Endodermal cell (in vitro differentiated cells): ENCODE results near the gene UBE2Q1. TPM values are rescaled to one million over a fixed set of nuclear protein-coding genes. Genes with fewer than 3 reads are reported as not detected.
A peak's percentile ranks its signal among the peaks of the same experiment; 100 is the strongest.

ENCODE experiments used
- DNase-seq: peaks from one replicate; pipeline ENCODE4 v3.0.0-alpha.2; 2017
- H3K27ac ChIP-seq: 2 replicates; pipeline ENCODE4 v1.5.1; 2013; ENCODE audit warnings: mild to moderate bottlenecking, low read depth, low read length, moderate library complexity
- H3K27me3 ChIP-seq: 2 replicates; pipeline ENCODE4 v1.6.1; 2013; ENCODE audit warnings: mild to moderate bottlenecking, low read length, moderate library complexity; ENCODE audit not compliant: insufficient read depth, control insufficient read depth, poor library complexity, severe bottlenecking
- H3K36me3 ChIP-seq: 2 replicates; pipeline ENCODE4 v1.7.0; 2013; ENCODE audit warnings: mild to moderate bottlenecking, low read length, moderate library complexity; ENCODE audit not compliant: control insufficient read depth, insufficient read depth
- H3K4me1 ChIP-seq: one replicate; pipeline ENCODE4 v1.7.0; 2013; ENCODE audit warnings: low read length; ENCODE audit not compliant: control insufficient read depth, insufficient read depth
- H3K4me3 ChIP-seq: 2 replicates; pipeline ENCODE4 v1.5.1; 2013; ENCODE audit warnings: mild to moderate bottlenecking, low read length, moderate library complexity
- H3K9ac ChIP-seq: 2 replicates; pipeline ENCODE4 v1.6.1; 2013; ENCODE audit warnings: mild to moderate bottlenecking, low read length, moderate library complexity; ENCODE audit not compliant: poor library complexity, severe bottlenecking; ENCODE audit errors: extremely low read depth
- H3K9me3 ChIP-seq: 2 replicates; pipeline ENCODE4 v1.6.1; 2013; ENCODE audit warnings: mild to moderate bottlenecking, low read length, moderate library complexity; ENCODE audit not compliant: control insufficient read depth
- H3K27ac Mint-ChIP-seq: 2 replicates; pipeline ENCODE4 v1.8.0; 2020; ENCODE audit warnings: mixed read lengths
- H3K27me3 Mint-ChIP-seq: 2 replicates; pipeline ENCODE4 v1.8.0; 2021; ENCODE audit warnings: mild to moderate bottlenecking, mixed read lengths; ENCODE audit not compliant: insufficient read depth
- H3K36me3 Mint-ChIP-seq: 2 replicates; pipeline ENCODE4 v1.8.0; 2020; ENCODE audit warnings: low read depth, mixed read lengths
- H3K4me1 Mint-ChIP-seq: 2 replicates; pipeline ENCODE4 v1.8.0; 2020; ENCODE audit warnings: mixed read lengths
- H3K4me3 Mint-ChIP-seq: 2 replicates; pipeline ENCODE4 v1.8.0; 2020; ENCODE audit warnings: mild to moderate bottlenecking, moderate library complexity, mixed read lengths
- H3K9me3 Mint-ChIP-seq: 2 replicates; pipeline ENCODE4 v1.8.0; 2020; ENCODE audit warnings: mild to moderate bottlenecking, mixed read lengths
- CTCF ChIP-seq: fragments of 200-600 bp; sonication (generic); conservative IDR thresholded peaks from 2 replicates; pipeline ENCODE4 v1.5.0; 2021; ENCODE audit warnings: antibody characterized with exemption, mild to moderate bottlenecking
- WGBS, 2 experiments: methylation state at CpG; one replicate each; pipeline versions ENCODE4 v1.1.5 to v1.1.7; 2013; ENCODE audit warnings: missing lambda C conversion rate in 2 of 2, mixed read lengths in 1 of 2; ENCODE audit not compliant: insufficient coverage in 1 of 2, insufficient read length in 1 of 2; 5-methylcytosine and 5-hydroxymethylcytosine counted together
- total RNA-seq, 2 donors: library from RNA; stranded (reverse); fragmentation: NEBNext Ultra II Directional in 1 of 2; extraction: Animal tissue kit (Norgen Biotek cat#: 25700) in 1 of 2; gene quantifications; 2 replicates in 1 of 2; 3 replicates in 1 of 2; pipeline ENCODE4 v1.2.1, GENCODE V29; 2021

Gene UBE2Q1
- total RNA-seq, 2 donors from 2014 or later, result 83.0 to 94.7 TPM

GRCh38 chr1:154501423-154502065, 56.9 kb downstream of the UBE2Q1 start:
- Histone ChIP-seq H3K27ac (no peak overlapping the region), H3K27me3 (peaks cover 79% of the 10 kb centered on the region), H3K9me3 (peaks cover 8% of the 10 kb centered on the region), H3K4me1 (no peaks in the 10 kb centered on the region), H3K4me3 (no peak overlapping the region), H3K9ac (no peak overlapping the region), H3K36me3 (no peaks in the 10 kb centered on the region)
- H3K4me3 Mint-ChIP-seq, result peak overlapping the region; percentile 44
- 10 to 15% methylated on average over 13 to 54 of the region's 54 CpGs for WGBS, 2 experiments
- peaks cover 18% of the 10 kb centered on the region for H3K9me3 Mint-ChIP-seq
- H3K4me1 Mint-ChIP-seq, result peaks cover 6% of the 10 kb centered on the region
- H3K27ac Mint-ChIP-seq, result no peak overlapping the region
- peaks cover 76% of the 10 kb centered on the region for H3K27me3 Mint-ChIP-seq
- no peaks in the 10 kb centered on the region for H3K36me3 Mint-ChIP-seq
- no peak for TF ChIP-seq CTCF
- peak; percentile 77 for DNase-seq

- Mint-ChIP-seq H3K9me3 (peaks cover 12% of the 10 kb centered on the region), H3K27ac (no peak overlapping the region), H3K4me1 (peaks cover 9% of the 10 kb centered on the region), H3K36me3 (no peaks in the 10 kb centered on the region), H3K27me3 (peaks cover 66% of the 10 kb centered on the region), H3K4me3 (no peak overlapping the region)
- DNase-seq, result no peak
- H3K4me3 ChIP-seq, result no peak overlapping the region
- H3K27me3 ChIP-seq, result peaks cover 72% of the 10 kb centered on the region
- H3K27ac ChIP-seq, result no peak overlapping the region
- H3K9ac ChIP-seq, result no peak overlapping the region
- TF ChIP-seq CTCF, result no peak
- H3K9me3 ChIP-seq, result no peaks in the 10 kb centered on the region
- no peaks in the 10 kb centered on the region for H3K4me1 ChIP-seq
- H3K36me3 ChIP-seq, result no peaks in the 10 kb centered on the region
- WGBS, 2 experiments, result 87 to 90% methylated on average over 5 to 8 of the region's 8 CpGs
Measured at GRCh38 chr1:154500533-154500932, 57.9 kb downstream of the UBE2Q1 start.

GRCh38 chr1:154499446-154499845, 59.0 kb downstream of the UBE2Q1 start:
- DNase-seq, result no peak
- Histone ChIP-seq H3K4me3 (no peak overlapping the region), H3K36me3 (no peaks in the 10 kb centered on the region), H3K9ac (no peak overlapping the region), H3K27me3 (peaks cover 61% of the 10 kb centered on the region), H3K9me3 (no peaks in the 10 kb centered on the region), H3K27ac (no peak overlapping the region), H3K4me1 (no peaks in the 10 kb centered on the region)
- peaks cover 12% of the 10 kb centered on the region for H3K9me3 Mint-ChIP-seq
- TF ChIP-seq CTCF, result no peak
- H3K27me3 Mint-ChIP-seq, result peaks cover 56% of the 10 kb centered on the region
- H3K4me1 Mint-ChIP-seq, result peaks cover 9% of the 10 kb centered on the region
- no peaks in the 10 kb centered on the region for H3K36me3 Mint-ChIP-seq
- WGBS, 2 experiments, result 93 to 100% methylated on average over 1 of the region's 1 CpG
- H3K4me3 Mint-ChIP-seq, result no peak overlapping the region
- H3K27ac Mint-ChIP-seq, result no peak overlapping the region

Other genes with a start within 250 kb of the UBE2Q1 start
- not detected for gene AQP10, start 237.6 kb downstream of the UBE2Q1 start, total RNA-seq
- 10 to 100 TPM; 34.1 to 41.5 TPM for gene ATP8B2, start 233.1 kb downstream of the UBE2Q1 start, total RNA-seq
- gene IL6R, start 153.3 kb downstream of the UBE2Q1 start, total RNA-seq, result 1 to 10 TPM in 1 of 2 donors, under 1 TPM in 1; 0.77 to 1.0 TPM
- not detected for gene TDRD10, start 56.4 kb downstream of the UBE2Q1 start, total RNA-seq
- under 1 TPM; 0.24 to 0.35 TPM for gene SHE, start 56.2 kb downstream of the UBE2Q1 start, total RNA-seq
- gene CHRNB2, start 9.1 kb upstream of the UBE2Q1 start, total RNA-seq, result under 1 TPM; 0.18 to 0.55 TPM
- 100 to 1,000 TPM; 148 to 166 TPM for gene ADAR, start 49.5 kb upstream of the UBE2Q1 start, total RNA-seq